ENCODE results near the gene PKM.

PKM gene

DNA sequence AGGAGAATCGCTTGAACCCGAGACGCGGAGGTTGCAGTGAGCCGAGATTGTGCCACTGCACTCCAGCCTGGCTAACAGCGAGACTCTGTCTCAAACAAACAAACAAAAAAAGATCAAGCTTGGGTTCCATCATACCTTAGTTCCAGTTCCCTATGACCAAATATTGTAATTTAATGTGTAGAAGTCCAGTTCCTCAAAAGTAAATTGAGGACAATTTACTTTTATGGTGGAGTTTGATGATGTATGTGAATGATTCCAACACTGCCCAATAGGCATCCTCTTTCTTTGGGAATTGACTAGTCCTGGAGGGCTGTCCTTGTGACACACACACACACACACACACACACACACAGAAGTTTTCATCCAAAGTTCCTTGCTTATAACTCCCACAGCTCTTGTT, 2.8 kb upstream of the PKM start:
- no peak for DNase-seq

DNA sequence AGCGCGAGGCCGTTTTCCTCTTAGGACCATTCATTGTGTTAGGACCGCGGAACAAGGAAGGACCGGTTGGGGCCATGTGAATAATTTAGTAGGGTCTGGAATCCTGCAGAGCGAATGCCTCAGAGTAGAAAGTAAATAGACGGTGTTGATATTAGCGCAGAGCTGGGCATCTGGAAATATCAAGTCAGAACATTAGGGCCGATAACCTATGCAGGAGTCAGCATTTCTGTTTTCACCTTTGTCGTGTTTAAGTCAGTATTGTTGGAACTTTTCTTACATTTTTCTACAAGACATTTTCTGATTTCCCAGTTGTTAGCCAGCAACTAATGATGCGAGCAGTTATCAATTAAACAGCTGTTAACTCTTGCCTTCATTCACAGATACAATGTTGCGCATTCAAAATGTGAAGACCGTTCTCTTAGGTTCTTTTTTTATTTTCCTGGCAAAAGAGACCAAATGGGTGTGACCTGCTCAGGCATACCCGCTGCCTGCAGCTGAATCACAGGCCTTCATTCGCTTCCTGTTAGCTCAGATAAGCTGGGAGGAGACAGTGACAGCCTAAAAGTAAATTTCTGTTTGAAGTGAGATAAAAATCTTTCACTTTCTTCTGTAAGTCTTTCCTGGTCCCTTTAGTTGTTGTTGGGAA, 966 bp upstream of the PKM start:
- no peak for DNase-seq

DNA sequence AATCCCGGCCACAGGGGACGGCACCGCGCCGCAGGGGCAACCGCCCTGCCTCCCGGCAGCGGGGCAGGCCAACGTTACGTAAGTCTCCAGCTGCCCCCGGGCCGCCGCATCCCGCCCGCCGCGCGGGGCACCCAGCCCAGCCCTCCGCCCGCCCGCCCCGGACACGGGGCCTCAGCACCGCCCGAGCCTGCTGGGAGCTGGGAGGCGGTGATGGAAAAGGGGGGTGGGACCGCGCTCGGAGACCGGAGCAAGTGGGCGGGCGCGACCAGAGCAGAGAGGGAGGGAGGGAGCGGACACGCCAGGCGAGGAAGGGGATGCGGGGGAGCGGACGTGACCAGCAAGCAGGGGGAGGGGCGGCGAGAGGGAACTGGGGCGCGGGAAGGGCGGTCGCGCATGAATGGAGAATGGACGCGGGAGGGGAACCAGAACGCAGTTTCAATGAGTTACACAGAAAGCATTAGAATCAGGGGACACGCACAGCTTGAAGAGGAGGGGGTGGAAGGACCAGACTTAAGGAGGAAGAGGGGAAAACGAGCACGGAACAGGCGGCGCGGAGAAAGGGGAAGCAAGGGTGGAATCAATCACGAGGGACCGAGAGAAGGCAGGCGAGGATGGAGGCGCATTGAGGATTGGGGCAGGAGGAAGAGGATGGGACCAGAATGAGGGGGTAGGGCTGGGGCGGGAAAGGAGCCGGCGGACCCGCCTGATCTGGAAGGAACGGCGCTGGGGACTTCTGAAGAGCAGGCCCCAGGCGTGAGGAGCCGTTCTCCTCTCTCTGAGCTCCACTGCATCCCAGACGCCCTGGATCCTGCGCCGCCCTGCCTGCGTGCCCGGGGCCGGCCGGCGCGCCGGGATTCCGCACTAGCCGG, 559 bp downstream of the PKM start:
- DNase-seq, result peak; percentile 93

- no peak for DNase-seq
Measured at GRCh38 chr15:72229947-72230196, 1.1 kb downstream of the PKM start.

GRCh38 chr15:72229076-72229946, 1.7 kb downstream of the PKM start:
- peak; percentile 74 for DNase-seq

DNA sequence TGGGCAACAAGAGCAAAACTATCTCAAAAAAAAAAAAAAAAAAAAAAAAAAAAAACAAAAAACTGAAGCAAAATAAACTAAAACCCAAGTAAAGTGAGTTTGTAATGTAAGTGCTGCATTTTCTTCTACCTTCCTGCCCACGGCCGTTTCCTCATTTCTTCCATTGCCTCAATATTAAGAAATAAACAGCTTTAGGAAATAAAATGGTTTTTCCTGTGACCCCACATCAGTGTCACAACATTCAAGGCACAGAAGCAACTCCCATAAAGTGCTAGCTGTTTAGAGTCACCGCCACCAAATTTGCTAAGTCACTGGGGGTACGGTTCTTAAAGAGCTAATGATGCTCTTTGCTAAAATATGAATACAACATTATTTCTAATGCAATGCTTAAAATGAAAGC, 3.3 kb downstream of the PKM start:
- no peak for DNase-seq

GRCh38 chr15:72227192-72227586, 3.8 kb downstream of the PKM start:
- peak; percentile 81 for DNase-seq

GRCh38 chr15:72223278-72223677, 7.7 kb downstream of the PKM start:
- DNase-seq, result no peak

- DNase-seq, result no peak
Measured at GRCh38 chr15:72222393-72222792, 8.6 kb downstream of the PKM start.

- DNase-seq, result no peak
Measured at GRCh38 chr15:72220687-72221086, 10.3 kb downstream of the PKM start.

DNA sequence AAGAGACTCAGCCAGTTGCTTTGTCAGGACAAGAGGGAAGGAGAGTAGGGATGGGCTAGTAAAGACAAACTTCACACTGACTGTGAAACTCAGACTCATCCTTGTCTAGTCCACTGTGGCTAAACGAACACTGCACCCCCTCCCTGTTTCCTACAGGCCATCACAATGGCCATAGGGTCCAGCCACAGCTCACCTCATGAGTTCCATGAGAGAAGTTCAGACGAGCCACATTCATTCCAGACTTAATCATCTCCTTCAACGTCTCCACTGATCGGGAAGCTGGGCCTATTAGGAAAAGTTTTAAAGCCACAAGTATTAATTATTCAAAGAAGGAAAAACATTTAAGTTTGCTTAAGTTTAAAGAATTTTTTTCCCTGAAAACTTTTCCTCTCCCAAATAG, 13.8 kb downstream of the PKM start:
- no peak for DNase-seq

DNA sequence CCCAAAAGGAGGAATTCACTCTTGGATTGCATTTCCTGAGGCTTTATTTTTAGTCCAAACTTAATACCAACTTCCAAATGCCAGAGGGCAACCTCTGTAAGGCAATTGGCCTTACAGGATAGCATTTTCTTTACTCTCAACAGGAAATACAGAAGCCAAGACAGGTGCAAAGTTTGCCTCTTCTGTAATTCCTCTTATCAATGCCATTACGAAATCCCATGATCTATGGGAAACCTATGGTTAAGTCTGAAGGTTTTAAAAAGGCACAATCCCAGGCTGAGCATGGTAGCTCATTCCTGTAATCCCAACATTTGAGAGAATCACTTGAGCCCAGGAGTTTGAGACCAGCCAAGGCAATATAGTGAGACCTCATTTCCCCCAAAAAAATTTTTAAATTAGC, 14.9 kb downstream of the PKM start:
- no peak for DNase-seq

- DNase-seq, result peak; percentile 50
Measured at GRCh38 chr15:72207558-72208085, 23.4 kb downstream of the PKM start.

DNA sequence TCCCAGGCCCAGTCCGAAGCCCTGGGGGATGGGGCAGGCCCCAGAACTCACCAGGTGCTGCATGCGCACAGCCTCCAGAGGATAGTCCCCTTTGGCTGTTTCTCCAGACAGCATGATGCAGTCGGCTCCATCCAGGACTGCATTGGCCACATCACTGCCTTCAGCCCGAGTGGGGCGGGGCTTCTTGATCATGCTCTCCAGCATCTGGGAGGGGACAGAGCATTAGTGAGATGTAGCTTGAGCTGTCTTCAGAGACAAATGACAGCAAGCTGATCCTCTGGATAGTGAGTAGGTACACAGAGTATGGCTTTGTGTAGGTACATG, 24.4 kb downstream of the PKM start:
- DNase-seq, result peak; percentile 50

- peak; percentile 53 for DNase-seq
Measured at GRCh38 chr15:72205896-72206676, 24.9 kb downstream of the PKM start.

DNA sequence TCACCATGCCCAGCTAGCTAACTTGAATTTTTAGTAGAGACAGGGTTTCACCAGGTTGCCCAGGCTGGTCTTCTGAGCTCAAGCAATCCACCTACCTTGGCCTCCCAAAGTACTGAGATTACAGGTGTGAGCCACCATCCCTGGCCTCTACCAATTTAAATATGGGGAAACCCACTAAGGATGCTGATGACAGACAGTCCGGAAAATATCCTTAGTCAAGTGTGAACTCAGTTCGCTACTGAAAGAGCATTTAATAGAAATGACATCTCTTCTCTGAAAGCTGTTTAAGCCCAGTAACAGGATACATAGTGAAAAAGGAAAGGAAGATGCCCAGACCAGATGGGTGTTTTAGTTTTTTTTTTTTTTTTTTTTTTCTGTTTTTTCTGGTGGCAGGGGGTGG, 25.7 kb downstream of the PKM start:
- peak; percentile 45 for DNase-seq

DNA sequence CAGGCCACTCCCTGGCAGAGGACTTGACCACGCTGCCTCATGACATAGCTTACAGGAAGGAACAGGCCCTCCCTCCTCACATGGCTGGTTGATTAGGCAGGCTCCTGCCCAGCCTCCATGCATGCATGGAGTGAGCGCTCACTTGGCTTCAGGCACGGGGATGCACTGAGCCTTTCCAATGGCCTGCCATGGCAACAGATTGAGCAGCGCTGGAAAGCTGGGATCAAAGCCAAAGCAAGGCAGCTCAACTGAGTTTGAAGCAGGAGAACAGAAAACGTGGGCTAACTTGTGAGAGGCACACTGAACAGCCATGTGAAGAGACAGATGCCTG, 27.5 kb downstream of the PKM start:
- DNase-seq, result peak; percentile 44

GRCh38 chr15:72202801-72203506, 28.0 kb downstream of the PKM start:
- peak; percentile 43 for DNase-seq

DNA sequence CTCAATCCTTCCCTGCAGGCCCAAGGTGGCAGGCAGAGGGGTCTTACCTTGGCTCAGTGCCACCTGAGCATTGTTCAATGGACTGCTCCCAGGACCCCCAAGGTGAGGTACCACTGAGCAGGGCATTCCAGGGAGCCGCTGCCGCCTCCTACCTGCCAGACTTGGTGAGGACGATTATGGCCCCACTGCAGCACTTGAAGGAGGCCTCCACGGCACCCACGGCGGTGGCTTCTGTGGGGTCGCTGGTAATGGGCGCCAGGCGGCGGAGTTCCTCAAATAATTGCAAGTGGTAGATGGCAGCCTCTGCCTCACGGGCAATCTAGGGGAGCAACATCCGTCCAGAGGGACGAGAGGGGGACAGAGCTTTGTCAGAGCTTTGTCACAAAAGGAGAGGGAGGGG, 28.7 kb downstream of the PKM start:
- DNase-seq, result peak; percentile 47

GRCh38 chr15:72201391-72201921, 29.5 kb downstream of the PKM start:
- peak; percentile 41 for DNase-seq

- no peak for DNase-seq
Measured at GRCh38 chr15:72200395-72201237, 30.4 kb downstream of the PKM start.
